Sigmoid colon (tissue), 7 donors: ENCODE results near the gene CAMTA1. TPM values are rescaled to one million over a fixed set of nuclear protein-coding genes. Genes with fewer than 3 reads are reported as not detected.

Experiments used
- DNase-seq: peaks from one replicate; pipeline ENCODE4 v3.0.0-alpha.2; 2019
- H3K27ac ChIP-seq, 4 donors: fragments of 200-600 bp; sonication (generic); one replicate each; pipeline ENCODE4 v1.5.1; 2016 to 2019; ENCODE audit warnings: mild to moderate bottlenecking in 1 of 4
- H3K27me3 ChIP-seq, 3 donors: fragments of 200-600 bp; sonication (generic); one replicate each; pipeline ENCODE4 v1.5.1; 2019; ENCODE audit warnings: mild to moderate bottlenecking in 1 of 3
- H3K36me3 ChIP-seq, 4 donors: fragments of 200-600 bp; sonication (generic); one replicate each; pipeline ENCODE4 v1.5.1; 2016 to 2019
- H3K4me1 ChIP-seq, 4 donors: fragments of 200-600 bp; sonication (generic); one replicate each; pipeline ENCODE4 v1.5.1; 2017 to 2019
- H3K4me3 ChIP-seq, 4 donors: fragments of 200-600 bp; sonication (generic); one replicate each; pipeline ENCODE4 v1.5.1; 2017 to 2019; ENCODE audit warnings: mild to moderate bottlenecking in 2 of 4, moderate library complexity in 1 of 4
- H3K9me3 ChIP-seq, 4 donors: fragments of 200-600 bp in 3 of 4; sonication (generic) in 3 of 4; one replicate each; pipeline versions ENCODE4 v1.5.1 to v1.6.1; 2013 to 2019
- CTCF ChIP-seq, 4 experiments: fragments of 450-650 bp in 3 of 4; fragments of 200-600 bp in 1 of 4; IDR thresholded peaks; one replicate each; pipeline ENCODE4 v1.5.1; 2016 to 2019; ENCODE audit warnings: antibody characterized with exemption in 4 of 4, mild to moderate bottlenecking in 3 of 4, moderate library complexity in 2 of 4
- EP300 ChIP-seq, 4 donors: sonication (generic); formaldehyde crosslinking; IDR thresholded peaks; one replicate each; pipeline ENCODE4 v1.6.1; 2017; ENCODE audit warnings: antibody characterized with exemption in 4 of 4
- POLR2A ChIP-seq, 2 donors: fragments of 450-650 bp; IDR thresholded peaks; one replicate each; pipeline ENCODE4 v1.6.1; 2016; ENCODE audit warnings: antibody characterized with exemption in 2 of 2, mild to moderate bottlenecking in 2 of 2, moderate library complexity in 2 of 2
- POLR2AphosphoS5 ChIP-seq, 4 donors: sonication (generic); formaldehyde crosslinking; IDR thresholded peaks; one replicate each; pipeline ENCODE4 v1.6.1; 2017; ENCODE audit warnings: antibody characterized with exemption in 4 of 4
- WGBS, 2 donors: extraction: QIAGEN DNeasy Blood & Tissue Kit; methylation state at CpG; one replicate each; pipeline ENCODE4 v1.1.7; 2013; 5-methylcytosine and 5-hydroxymethylcytosine counted together
- intact Hi-C: fragments of 100-400 bp; cut with DNase I; formaldehyde crosslinking; loops from one replicate; pipeline ENCODE4 v1.15.1; 2023
- polyA plus RNA-seq, 3 donors: library from polyadenylated mRNA; stranded (reverse); fragments of 200-250 nt; gene quantifications; one replicate each; pipeline ENCODE4 v1.2.3, GENCODE V29; 2013
- total RNA-seq, 4 donors: library from RNA; depleted of rRNA; stranded (reverse); fragments of >200 nt; gene quantifications; one replicate each; pipeline ENCODE4 v1.1.0, GENCODE V29; 2016
- donor health status: healthy with polysubstance abuse.
- donor health status: Bipolar disorder and iron deficiency.
- donor health status: healthy.

Gene CAMTA1
- total and polyA plus RNA-seq, 7 donors, result 97.9 to 196 (median 177) TPM

- WGBS, 2 donors, result 55 to 61% methylated on average over 7 of the region's 7 CpGs
- Histone ChIP-seq H3K4me3 (no peak overlapping the region), H3K9me3 (no peaks in the 10 kb centered on the region), H3K4me1 (no peaks in the 10 kb centered on the region), H3K36me3 (no peaks in the 10 kb centered on the region), H3K27me3 (no peaks in the 10 kb centered on the region), H3K27ac (no peak overlapping the region)
- DNase-seq, result no peak
- TF ChIP-seq EP300 (IDR thresholded peaks at IDR 0.05) (no peak), POLR2A (IDR thresholded peaks at IDR 0.05) (no peak), POLR2AphosphoS5 (IDR thresholded peaks at IDR 0.05) (no peak), CTCF (IDR thresholded peaks at IDR 0.05) (no peak)
- intact Hi-C loops, result no loop called here
Observed at GRCh38 chr1:7196036-7196911, 411.0 kb downstream of the CAMTA1 start.

GRCh38 chr1:7198664-7199063 lies 413.4 kb downstream of the CAMTA1 start:
- no peak for DNase-seq
- Histone ChIP-seq H3K4me1 (no peaks in the 10 kb centered on the region), H3K36me3 (no peaks in the 10 kb centered on the region), H3K9me3 (no peaks in the 10 kb centered on the region), H3K27me3 (no peaks in the 10 kb centered on the region), H3K4me3 (no peak overlapping the region), H3K27ac (no peak overlapping the region)
- intact Hi-C loops, result no loop called here
- TF ChIP-seq EP300 (IDR thresholded peaks at IDR 0.05) (no peak), POLR2A (IDR thresholded peaks at IDR 0.05) (no peak), POLR2AphosphoS5 (IDR thresholded peaks at IDR 0.05) (no peak), CTCF (IDR thresholded peaks at IDR 0.05) (no peak)
- WGBS, 2 donors, result 62 to 77% methylated on average over 5 of the region's 5 CpGs

- DNase-seq, result no peak
- no peaks in the 10 kb centered on the region for H3K4me1 ChIP-seq
- intact Hi-C loops, result no loop called here
- H3K27me3 ChIP-seq, result no peaks in the 10 kb centered on the region
- TF ChIP-seq EP300 (IDR thresholded peaks at IDR 0.05), result no peak
- no peak for TF ChIP-seq CTCF (IDR thresholded peaks at IDR 0.05)
- TF ChIP-seq POLR2AphosphoS5 (IDR thresholded peaks at IDR 0.05), result no peak
- no peak for TF ChIP-seq POLR2A (IDR thresholded peaks at IDR 0.05)
- no peaks in the 10 kb centered on the region for H3K36me3 ChIP-seq
- no peak overlapping the region for H3K27ac ChIP-seq
- no peaks in the 10 kb centered on the region for H3K9me3 ChIP-seq
- WGBS, 2 donors, result 38 to 51% methylated on average over 27 of the region's 27 CpGs
- H3K4me3 ChIP-seq, result no peak overlapping the region
Observed at GRCh38 chr1:7199077-7199779, 414.0 kb downstream of the CAMTA1 start.

GRCh38 chr1:7207875-7208646 lies 422.8 kb downstream of the CAMTA1 start:
- DNase-seq, result no peak
- no peaks in the 10 kb centered on the region for H3K36me3 ChIP-seq
- TF ChIP-seq POLR2A (IDR thresholded peaks at IDR 0.05) (no peak), EP300 (IDR thresholded peaks at IDR 0.05) (no peak), CTCF (IDR thresholded peaks at IDR 0.05) (peak in 2 of 4 experiments; percentile 22 to 26)
- H3K4me3 ChIP-seq, result no peak overlapping the region
- no peaks in the 10 kb centered on the region for H3K9me3 ChIP-seq
- 21 to 29% methylated on average over 6 of the region's 6 CpGs for WGBS, 2 donors
- peaks cover 0 to 3% (median 0%) of the 10 kb centered on the region in 3 donors for H3K27me3 ChIP-seq
- no peak overlapping the region for H3K27ac ChIP-seq
- intact Hi-C loops, result no loop called here
- no peaks in the 10 kb centered on the region for H3K4me1 ChIP-seq
